GM23338 (cell line): ENCODE measurements around the gene OCA2. TPM values are rescaled to one million over a fixed set of nuclear protein-coding genes. Genes with fewer than 3 reads are reported as not detected.

ENCODE experiments used
- ATAC-seq: fragments of 200-7000 bp; cut with Tn5 transposase; 3 replicates; pipeline ENCODE4 v1.9.1; 2020
- DNase-seq: peaks from one replicate; pipeline ENCODE4 v3.0.0-alpha.2; 2015; ENCODE audit warnings: low spot score
- H2AFZ ChIP-seq: fragments of 200-600 bp; sonication (generic); 2 replicates; pipeline ENCODE4 v1.8.0; 2016; ENCODE audit warnings: antibody characterized with exemption, mild to moderate bottlenecking, moderate library complexity
- H3F3A ChIP-seq: fragments of 200-600 bp; sonication (generic); replicated peaks from 2 replicates; pipeline ENCODE4 v1.8.0; 2017; ENCODE audit warnings: antibody characterized with exemption, mixed run types, low read depth
- H3K27ac ChIP-seq: fragments of 200-600 bp; sonication (generic); 2 replicates; pipeline ENCODE4 v1.6.1; 2016; ENCODE audit warnings: low read depth
- H3K27me3 ChIP-seq: fragments of 200-600 bp; sonication (generic); 2 replicates; pipeline ENCODE4 v1.8.0; 2016; ENCODE audit warnings: mild to moderate bottlenecking, mixed run types, moderate library complexity; ENCODE audit not compliant: insufficient read depth
- H3K36me3 ChIP-seq: fragments of 200-600 bp; sonication (generic); 2 replicates; pipeline ENCODE4 v1.8.0; 2016; ENCODE audit warnings: mild to moderate bottlenecking; ENCODE audit not compliant: insufficient read depth
- H3K4me1 ChIP-seq: fragments of 200-600 bp; sonication (generic); 2 replicates; pipeline ENCODE4 v1.8.0; 2016; ENCODE audit warnings: mild to moderate bottlenecking, moderate library complexity; ENCODE audit not compliant: insufficient read depth
- H3K4me2 ChIP-seq: fragments of 200-600 bp; sonication (generic); 2 replicates; pipeline ENCODE4 v1.7.1; 2017; ENCODE audit warnings: mixed run types
- H3K4me3 ChIP-seq: fragments of 200-600 bp; sonication (generic); 2 replicates; pipeline ENCODE4 v1.6.1; 2016; ENCODE audit warnings: mixed run types
- H3K79me2 ChIP-seq: fragments of 200-600 bp; sonication (generic); replicated peaks from 2 replicates; pipeline ENCODE4 v1.8.0; 2017; ENCODE audit warnings: mild to moderate bottlenecking; ENCODE audit not compliant: insufficient read depth
- H3K9me2 ChIP-seq: fragments of 200-600 bp; sonication (generic); 2 replicates; pipeline ENCODE4 v1.8.0; 2017; ENCODE audit not compliant: insufficient read depth
- H4K20me1 ChIP-seq: fragments of 200-600 bp; sonication (generic); replicated peaks from 2 replicates; pipeline ENCODE4 v1.8.0; 2017; ENCODE audit warnings: mild to moderate bottlenecking; ENCODE audit not compliant: insufficient read depth
- H3K27ac Mint-ChIP-seq: 2 replicates; pipeline ENCODE4 v1.8.0; 2020; ENCODE audit warnings: inconsistent platforms, mild to moderate bottlenecking, moderate library complexity, mixed read lengths
- H3K27me3 Mint-ChIP-seq: 3 replicates; pipeline ENCODE4 v1.8.0; 2022; ENCODE audit warnings: low read depth, mild to moderate bottlenecking, moderate library complexity, mixed read lengths, inconsistent platforms; ENCODE audit not compliant: insufficient read depth, poor library complexity
- H3K36me3 Mint-ChIP-seq: 3 replicates; pipeline ENCODE4 v1.8.0; 2021; ENCODE audit warnings: low read depth, mild to moderate bottlenecking, inconsistent platforms, moderate library complexity, mixed read lengths
- H3K4me1 Mint-ChIP-seq: 3 replicates; pipeline ENCODE4 v1.8.0; 2020; ENCODE audit warnings: mild to moderate bottlenecking, inconsistent platforms, mixed read lengths
- H3K4me3 Mint-ChIP-seq: 3 replicates; pipeline ENCODE4 v1.8.0; 2021; ENCODE audit warnings: moderate library complexity, mild to moderate bottlenecking, inconsistent platforms, mixed read lengths
- H3K9me3 Mint-ChIP-seq: 3 replicates; pipeline ENCODE4 v1.8.0; 2020; ENCODE audit warnings: moderate library complexity, mild to moderate bottlenecking, inconsistent platforms, mixed read lengths
- CTCF ChIP-seq, 2 experiments: fragments of 200-600 bp in 1 of 2; sonication (generic) in 1 of 2; conservative IDR thresholded peaks; 2 replicates each; pipeline versions ENCODE4 v1.5.1 to v1.6.1; 2016 to 2017; ENCODE audit warnings: antibody characterized with exemption in 2 of 2, low read depth in 2 of 2, mild to moderate bottlenecking in 2 of 2, moderate library complexity in 1 of 2
- ETS1 ChIP-seq: IDR thresholded peaks from 2 replicates; pipeline ENCODE4 v1.6.1; 2016; ENCODE audit warnings: antibody characterized with exemption
- EZH2phosphoT487 ChIP-seq: fragments of 200-600 bp; sonication (generic); IDR thresholded peaks from one replicate; pipeline ENCODE4 v1.8.1; 2018; ENCODE audit warnings: antibody characterized with exemption; ENCODE audit not compliant: unreplicated experiment
- JUNB ChIP-seq: IDR thresholded peaks from one replicate; pipeline ENCODE4 v1.6.1; 2016; ENCODE audit warnings: antibody characterized with exemption; ENCODE audit not compliant: unreplicated experiment
- NANOG ChIP-seq: IDR thresholded peaks from 2 replicates; pipeline ENCODE4 v1.6.1; 2016; ENCODE audit warnings: antibody characterized with exemption, borderline replicate concordance
- POLR2AphosphoS5 ChIP-seq: IDR thresholded peaks from 2 replicates; pipeline ENCODE4 v1.6.1; 2016; ENCODE audit warnings: antibody characterized with exemption, low read depth
- REST ChIP-seq: IDR thresholded peaks from one replicate; pipeline ENCODE4 v1.6.1; 2018; ENCODE audit warnings: antibody characterized with exemption; ENCODE audit not compliant: unreplicated experiment
- STAT1 ChIP-seq: IDR thresholded peaks from one replicate; pipeline ENCODE4 v1.6.1; 2016; ENCODE audit warnings: antibody characterized with exemption; ENCODE audit not compliant: unreplicated experiment
- ZNF114 ChIP-seq: fragments of 250-450 bp; sonication (Bioruptor Pico); IDR thresholded peaks from 2 replicates; pipeline ENCODE4 v1.5.0; 2020; ENCODE audit warnings: mild to moderate bottlenecking, moderate library complexity
- ZNF331 ChIP-seq: fragments of 250-450 bp; sonication (Bioruptor Pico); IDR thresholded peaks from 2 replicates; pipeline ENCODE4 v1.5.0; 2020; ENCODE audit warnings: low read depth, mild to moderate bottlenecking, moderate library complexity
- ZNF462 ChIP-seq: fragments of 250-450 bp; sonication (Bioruptor Pico); IDR thresholded peaks from 2 replicates; pipeline ENCODE4 v1.5.0; 2020; ENCODE audit warnings: mild to moderate bottlenecking, moderate library complexity
- polyA plus RNA-seq: library from polyadenylated mRNA; unstranded; fragments of >200 nt; fragmentation: Nextera tagmentation; extraction: Ambion mirVana; gene quantifications from 2 replicates; pipeline ENCODE4 v1.2.1, GENCODE V29; 2016
- total RNA-seq: library from RNA; depleted of rRNA; stranded (reverse); fragments of >200 nt; shearing (Covaris generic); gene quantifications from 2 replicates; pipeline ENCODE4 v1.2.3, GENCODE V29; 2014

OCA2 gene
- total and polyA plus RNA-seq, 2 experiments from 2014 or later = 0.40 to 0.69 TPM

- TF ChIP-seq REST = no peak
- no peak for TF ChIP-seq ZNF114 (CRISPR knock-in tag)
- no peak for TF ChIP-seq POLR2AphosphoS5
Measured at GRCh38 chr15:27797765-27798164, 301.4 kb downstream of the OCA2 start (continued).

- no peak overlapping the region for H3K27ac Mint-ChIP-seq
- peak overlapping the region; percentile 76; the same call in 1 of the 2 replicates for H2AFZ ChIP-seq
- no peak for TF ChIP-seq ZNF114 (CRISPR knock-in tag)
- no peak for TF ChIP-seq EZH2phosphoT487
- no peak for TF ChIP-seq STAT1
- no peak for TF ChIP-seq ZNF462 (CRISPR knock-in tag)
- TF ChIP-seq JUNB = no peak
- no peak for TF ChIP-seq NANOG
- no peak for TF ChIP-seq POLR2AphosphoS5
- TF ChIP-seq ZNF331 (CRISPR knock-in tag) = no peak
- no peak for TF ChIP-seq ETS1
- TF ChIP-seq CTCF (conservative IDR thresholded peaks at IDR 0.05; ENCODE audit: low read depth in 2 of 2) = no peak
Measured at GRCh38 chr15:27796405-27797320, 302.5 kb downstream of the OCA2 start.

More at GRCh38 chr15:27796405-27797320, 302.5 kb downstream of the OCA2 start:
- Histone ChIP-seq H3K4me1 (peaks cover 32% of the 10 kb centered on the region), H3K36me3 (no peaks in the 10 kb centered on the region), H3F3A (no peaks in the 10 kb centered on the region), H4K20me1 (no peaks in the 10 kb centered on the region), H3K4me2 (no peak overlapping the region), H3K9me2 (no peaks in the 10 kb centered on the region), H3K4me3 (no peak overlapping the region), H3K27ac (no peak overlapping the region), H3K79me2 (no peaks in the 10 kb centered on the region), H3K27me3 (no peaks in the 10 kb centered on the region)
- Mint-ChIP-seq H3K27me3 (peaks cover 5% of the 10 kb centered on the region), H3K4me3 (no peak overlapping the region), H3K4me1 (peaks cover 34% of the 10 kb centered on the region), H3K36me3 (no peaks in the 10 kb centered on the region), H3K9me3 (no peaks in the 10 kb centered on the region; the same call in 2 of the 3 replicates)
- ATAC-seq (peak; percentile 74), DNase-seq (no peak)
